Gastroesophageal sphincter (tissue), 3 donors: ENCODE data around the gene ALG1.
"Not testable (repeated sequence)": the region's sequence is repeated elsewhere in the genome, so short reads cannot be mapped to it uniquely, and the experiment has no call there.

Experiments used
- POLR2AphosphoS5 ChIP-seq: sonication (generic); formaldehyde crosslinking; IDR thresholded peaks from one replicate; pipeline ENCODE4 v1.6.1; 2017; ENCODE audit warnings: antibody characterized with exemption
- TF ChIP-seq, protein P1 (sequence below), 4 experiments: fragments of 200-600 bp in 2 of 4; fragments of 450-650 bp in 2 of 4; sonication (generic) in 1 of 4; IDR thresholded peaks; one replicate each; pipeline ENCODE4 v1.5.1; 2017 to 2019; ENCODE audit warnings: antibody characterized with exemption in 4 of 4, mild to moderate bottlenecking in 2 of 4, moderate library complexity in 2 of 4

DNA sequence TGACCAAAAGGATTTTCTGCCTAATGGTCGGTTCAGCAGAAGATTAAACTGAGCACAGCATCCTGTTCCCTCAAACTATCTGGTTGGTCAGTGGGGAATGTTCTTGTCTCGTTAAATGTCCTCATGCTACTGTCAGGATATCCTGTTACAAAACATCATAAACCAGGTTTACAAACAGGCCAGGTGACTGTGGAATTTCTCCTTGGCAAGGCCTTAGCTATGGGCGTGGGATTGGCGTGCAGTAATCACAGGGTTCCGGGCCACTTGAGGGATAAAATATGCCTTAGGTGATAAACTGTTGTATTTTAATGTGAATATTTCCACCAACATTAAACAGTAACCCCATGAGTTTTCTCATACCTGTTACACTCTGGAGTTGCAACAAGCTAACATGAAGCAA, 33.4 kb downstream of the ALG1 start:
- TF ChIP-seq, protein P1, sequence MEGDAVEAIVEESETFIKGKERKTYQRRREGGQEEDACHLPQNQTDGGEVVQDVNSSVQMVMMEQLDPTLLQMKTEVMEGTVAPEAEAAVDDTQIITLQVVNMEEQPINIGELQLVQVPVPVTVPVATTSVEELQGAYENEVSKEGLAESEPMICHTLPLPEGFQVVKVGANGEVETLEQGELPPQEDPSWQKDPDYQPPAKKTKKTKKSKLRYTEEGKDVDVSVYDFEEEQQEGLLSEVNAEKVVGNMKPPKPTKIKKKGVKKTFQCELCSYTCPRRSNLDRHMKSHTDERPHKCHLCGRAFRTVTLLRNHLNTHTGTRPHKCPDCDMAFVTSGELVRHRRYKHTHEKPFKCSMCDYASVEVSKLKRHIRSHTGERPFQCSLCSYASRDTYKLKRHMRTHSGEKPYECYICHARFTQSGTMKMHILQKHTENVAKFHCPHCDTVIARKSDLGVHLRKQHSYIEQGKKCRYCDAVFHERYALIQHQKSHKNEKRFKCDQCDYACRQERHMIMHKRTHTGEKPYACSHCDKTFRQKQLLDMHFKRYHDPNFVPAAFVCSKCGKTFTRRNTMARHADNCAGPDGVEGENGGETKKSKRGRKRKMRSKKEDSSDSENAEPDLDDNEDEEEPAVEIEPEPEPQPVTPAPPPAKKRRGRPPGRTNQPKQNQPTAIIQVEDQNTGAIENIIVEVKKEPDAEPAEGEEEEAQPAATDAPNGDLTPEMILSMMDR (IDR thresholded peaks at IDR 0.05): not testable (repeated sequence)
- TF ChIP-seq POLR2AphosphoS5: not testable (repeated sequence)
